HG02870 (cell line): Measurements from ENCODE around the gene GARIN1A.
"Not testable (repeated sequence)": the region's sequence is repeated elsewhere in the genome, so short reads cannot be mapped to it uniquely, and the experiment has no call there.

Experiments used
- ATAC-seq: cut with Tn5 transposase; IDR thresholded peaks from one replicate; pipeline ENCODE4 v1.9.1; 2021; ENCODE audit warnings: mild to moderate bottlenecking, moderate library complexity; ENCODE audit not compliant: unreplicated experiment

GARIN1A gene

DNA sequence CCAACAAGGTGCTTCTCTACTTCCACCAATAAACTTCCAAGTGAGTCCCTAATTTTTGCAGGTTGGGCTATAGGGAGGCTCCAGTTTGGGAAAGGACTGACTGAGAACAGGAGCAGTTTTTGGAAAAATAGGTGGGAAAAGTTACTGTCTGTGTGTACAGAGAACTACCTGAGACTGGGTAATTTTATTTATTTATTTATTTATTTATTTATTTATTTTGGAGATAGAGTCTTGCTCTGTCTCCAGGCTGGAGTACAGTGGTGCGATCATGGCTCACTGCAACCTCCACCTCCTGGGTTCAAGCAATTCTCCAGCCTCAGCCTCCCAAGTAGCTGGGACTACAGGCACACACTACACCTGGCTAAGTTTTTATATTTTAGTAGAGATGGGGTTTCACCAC lies 11.2 kb downstream of the GARIN1A start:
- not testable (repeated sequence) for ATAC-seq

DNA sequence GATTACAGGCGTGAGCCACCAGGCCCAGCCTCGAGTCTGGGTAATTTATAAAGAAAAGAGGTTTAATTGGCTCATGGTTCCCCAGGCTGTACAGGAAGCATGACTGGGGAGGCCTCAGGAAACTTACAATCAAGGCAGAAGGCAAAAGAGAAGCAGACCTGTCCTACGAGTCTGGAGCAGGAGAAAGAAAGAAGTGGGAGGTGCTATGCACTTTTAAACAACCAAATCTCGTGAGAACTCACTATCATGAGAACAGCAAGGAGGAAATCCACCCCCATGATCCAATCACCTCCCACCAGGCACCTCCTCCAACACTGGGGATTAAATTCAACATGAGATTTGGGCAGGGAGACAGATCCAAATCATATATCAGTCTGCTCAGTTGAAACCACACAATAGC lies 11.6 kb downstream of the GARIN1A start:
- ATAC-seq = not testable (repeated sequence)

DNA sequence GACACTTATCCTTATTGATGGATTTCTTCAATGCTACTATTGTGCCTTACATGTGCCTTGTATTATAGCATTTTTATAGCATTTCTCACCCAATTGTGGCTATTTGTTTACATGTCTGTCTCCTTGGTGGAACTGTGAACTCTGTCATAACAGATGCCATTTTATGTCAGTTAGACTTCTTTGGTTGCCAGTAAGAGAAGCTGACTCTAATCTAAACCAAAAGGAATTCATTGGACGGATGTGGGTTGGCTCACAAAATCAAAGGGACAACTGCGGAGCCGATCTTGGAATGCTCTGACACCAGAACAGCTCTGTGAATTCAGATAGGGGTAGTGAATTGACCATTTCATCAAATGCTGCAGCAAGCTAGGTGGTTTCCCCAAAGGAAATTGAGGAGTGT lies 15.0 kb downstream of the GARIN1A start:
- no peak for ATAC-seq

DNA sequence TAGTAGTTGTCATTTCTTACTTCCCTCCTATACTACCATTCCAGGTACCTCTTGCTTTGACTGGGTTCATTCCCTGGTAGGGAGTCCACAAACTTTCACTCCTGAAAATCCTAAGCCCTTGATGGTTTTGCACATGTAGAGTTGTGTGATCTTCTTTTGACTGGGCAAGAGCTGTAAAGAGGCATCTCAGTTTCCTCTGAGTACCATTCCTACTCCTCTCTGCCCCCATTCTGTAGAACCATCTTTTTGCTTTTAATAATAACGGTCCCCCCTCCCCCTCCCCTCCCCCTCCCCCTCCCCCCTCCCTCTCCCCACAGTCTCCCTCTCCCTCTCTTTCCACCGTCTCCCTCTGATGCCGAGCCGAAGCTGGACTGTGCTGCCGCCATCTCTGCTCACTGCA lies 16.4 kb downstream of the GARIN1A start:
- no peak for ATAC-seq

DNA sequence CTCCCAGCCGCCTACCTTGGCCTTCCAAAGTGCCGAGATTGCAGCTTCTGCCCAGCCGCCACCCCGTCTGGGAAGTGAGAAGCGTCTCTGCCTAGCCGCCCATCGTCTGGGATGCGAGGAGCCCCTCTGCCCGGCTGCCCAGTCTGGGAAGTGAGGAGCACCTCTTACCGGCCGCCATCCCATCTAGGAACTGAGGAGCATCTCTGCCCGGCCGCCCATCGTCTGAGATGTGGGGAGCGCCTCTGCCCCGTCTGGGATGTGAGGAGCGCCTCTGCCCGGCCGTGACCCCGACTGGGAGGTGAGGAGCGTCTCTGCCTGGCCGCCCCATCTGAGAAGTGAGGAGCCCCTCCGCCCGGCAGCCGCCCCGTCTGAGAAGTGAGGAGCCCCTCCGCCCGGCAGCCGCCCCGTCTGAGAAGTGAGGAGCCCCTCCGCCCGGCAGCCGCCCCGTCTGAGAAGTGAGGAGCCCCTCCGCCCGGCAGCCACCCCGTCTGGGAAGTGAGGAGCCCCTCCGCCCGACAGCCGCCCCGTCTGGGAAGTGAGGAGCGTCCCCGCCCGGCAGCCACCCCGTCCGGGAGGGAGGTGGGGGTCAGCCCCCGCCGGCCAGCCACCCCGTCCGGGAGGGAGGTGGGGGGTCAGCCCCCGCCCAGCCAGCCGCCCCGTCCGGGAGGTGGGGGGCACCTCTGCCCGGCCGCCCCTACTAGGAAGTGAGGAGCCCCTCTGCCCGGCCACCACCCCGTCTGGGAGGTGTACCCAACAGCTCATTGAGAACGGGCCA lies 17.3 kb downstream of the GARIN1A start:
- ATAC-seq = not testable (repeated sequence)

DNA sequence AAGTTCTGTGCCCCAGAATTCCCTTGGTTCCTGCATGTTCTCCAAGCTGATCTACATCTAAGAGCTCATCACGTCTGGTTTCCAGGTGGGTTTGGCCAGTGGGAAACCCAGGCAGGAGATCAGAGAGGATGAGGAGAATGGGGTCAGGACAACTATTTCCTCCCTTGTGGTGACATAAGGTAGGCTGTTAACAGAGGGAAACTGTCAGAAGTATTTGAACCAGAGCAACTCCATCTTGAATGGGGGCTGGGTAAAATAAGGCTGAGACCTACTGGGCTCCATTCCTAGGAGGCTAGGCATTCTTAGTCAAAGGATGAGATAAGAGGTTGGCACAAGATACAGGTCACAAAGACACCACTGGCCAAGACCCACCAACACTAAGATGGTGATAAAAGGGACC lies 19.1 kb downstream of the GARIN1A start:
- ATAC-seq = no peak

DNA sequence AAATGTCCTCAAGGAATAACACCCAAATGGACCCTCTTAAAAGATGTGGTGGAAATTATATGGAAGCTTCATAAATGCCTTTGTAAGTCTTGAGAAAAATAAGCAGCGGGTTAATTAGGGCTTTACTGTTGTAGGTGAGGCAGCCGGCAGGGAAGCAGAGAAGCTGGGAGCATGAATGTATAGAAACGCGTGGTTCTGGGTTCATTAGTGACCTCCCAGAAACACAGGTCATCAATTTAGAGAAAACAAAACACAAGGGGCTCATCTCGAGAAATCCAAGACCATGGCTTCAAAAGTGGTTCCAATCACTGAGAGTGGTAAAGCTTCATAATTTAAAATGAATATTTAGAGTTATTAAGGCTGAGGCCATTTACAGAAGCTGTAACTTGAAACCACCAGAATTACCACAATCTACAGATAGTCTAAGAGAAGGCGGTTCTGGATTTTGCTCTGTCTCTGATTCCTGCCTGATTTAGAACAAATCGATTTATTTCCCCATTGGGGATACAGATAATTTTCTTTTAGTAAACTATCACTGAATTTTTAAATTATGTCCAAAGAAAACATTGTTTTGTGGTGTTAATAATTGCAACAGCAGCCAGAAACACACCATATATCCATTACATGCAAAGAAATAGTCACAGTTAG lies 20.7 kb downstream of the GARIN1A start:
- no peak for ATAC-seq

DNA sequence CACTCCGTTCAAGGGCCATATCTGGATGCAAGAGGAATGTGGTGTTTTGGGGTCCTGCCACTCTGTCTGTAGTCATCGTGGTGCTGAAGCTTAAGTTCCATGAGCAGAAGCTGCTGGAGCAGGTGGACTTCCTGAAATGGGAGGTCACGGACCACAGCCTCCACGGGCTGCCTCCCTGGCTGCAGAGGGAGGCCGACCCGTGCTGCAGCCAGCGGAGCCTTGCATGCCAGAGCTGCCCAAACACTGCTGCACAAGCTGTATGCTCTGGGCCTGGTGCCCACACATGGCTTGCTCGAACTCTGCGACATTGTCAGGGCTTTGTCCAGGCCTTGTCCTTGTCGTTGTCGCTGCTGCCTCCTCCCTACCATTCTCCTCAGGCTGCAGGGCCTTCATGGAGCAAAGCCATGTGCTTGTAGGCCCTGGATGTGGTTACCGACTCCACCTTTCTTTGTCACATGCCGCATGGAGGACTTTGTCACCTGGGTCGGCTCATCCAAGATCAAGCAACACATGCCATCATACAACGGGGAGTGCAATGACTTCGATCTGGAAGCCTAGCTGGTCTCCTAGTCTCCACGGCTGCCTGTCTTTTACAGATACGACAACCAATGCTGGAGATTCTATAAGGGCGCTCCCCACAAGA lies 21.4 kb downstream of the GARIN1A start:
- ATAC-seq = no peak

DNA sequence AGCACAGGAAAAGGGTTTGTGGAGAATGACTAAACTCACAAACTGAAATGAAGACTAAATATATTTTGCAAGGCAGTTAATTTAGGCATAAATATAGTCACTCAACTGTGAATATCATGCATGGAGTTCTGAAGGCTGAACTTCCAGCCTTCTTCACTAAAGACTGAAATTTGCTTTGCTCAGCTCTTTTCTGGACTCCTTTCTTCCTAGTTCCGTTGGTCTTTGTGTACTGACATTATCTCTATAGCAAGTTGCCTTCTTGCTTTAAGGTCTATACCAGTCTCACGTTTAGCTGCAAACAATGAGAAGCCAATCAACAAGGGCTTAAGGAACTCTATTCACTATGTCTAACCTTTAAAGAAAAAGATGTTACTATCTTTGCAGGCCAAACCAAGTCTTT lies 22.6 kb downstream of the GARIN1A start:
- no peak for ATAC-seq

DNA sequence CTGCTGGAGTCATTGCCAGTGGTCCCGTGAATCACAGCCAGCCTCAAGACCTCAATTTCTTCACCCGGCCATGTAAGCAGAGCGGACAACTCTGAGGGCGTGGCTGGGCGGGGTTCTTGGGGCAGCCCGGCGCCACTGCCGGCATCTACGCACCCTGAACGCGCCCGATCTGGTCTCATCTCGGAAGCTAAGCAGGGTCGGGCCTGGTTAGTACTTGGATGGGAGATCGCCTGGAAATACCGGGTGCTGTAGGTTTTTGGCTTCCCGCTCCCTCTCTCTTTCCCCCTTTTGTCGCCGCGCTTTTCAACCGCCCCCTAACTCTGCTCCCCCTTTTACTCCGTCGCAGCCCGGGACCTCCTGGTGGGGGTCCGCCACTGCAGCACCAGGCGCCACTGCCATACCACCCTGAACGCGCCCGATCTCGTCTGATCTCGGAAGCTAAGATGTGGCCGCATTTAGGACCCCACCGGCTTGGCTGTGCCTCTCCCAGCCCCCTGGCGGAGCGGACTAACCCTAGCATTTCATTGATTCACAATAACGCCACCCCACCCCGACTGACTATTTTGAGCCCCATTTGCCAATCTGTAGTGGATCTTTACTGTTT lies 25.3 kb downstream of the GARIN1A start:
- ATAC-seq = no peak

DNA sequence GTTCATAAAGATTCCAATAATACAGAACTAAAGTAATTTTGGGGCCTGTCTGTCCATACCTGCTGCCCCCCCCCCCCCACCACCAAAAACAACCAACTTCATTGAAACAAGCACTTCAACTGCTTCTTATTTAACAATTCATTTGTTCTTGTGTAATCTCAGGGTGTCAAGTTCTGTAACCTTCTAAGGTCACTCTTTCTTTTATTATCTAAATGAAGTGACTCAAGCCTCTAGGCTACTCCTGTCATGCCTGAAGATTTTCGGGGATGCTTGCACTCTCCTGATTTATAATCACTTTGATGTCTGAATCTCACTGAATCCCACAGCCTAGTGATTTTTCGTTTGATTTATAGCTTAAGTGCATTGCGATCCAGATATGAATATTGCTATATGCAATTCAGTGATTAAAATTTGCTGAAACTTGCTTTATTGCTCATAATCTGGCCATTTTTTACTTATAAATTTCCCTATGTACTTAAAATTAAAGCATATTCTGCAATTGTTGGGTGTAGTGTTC lies 27.2 kb downstream of the GARIN1A start:
- ATAC-seq = no peak

DNA sequence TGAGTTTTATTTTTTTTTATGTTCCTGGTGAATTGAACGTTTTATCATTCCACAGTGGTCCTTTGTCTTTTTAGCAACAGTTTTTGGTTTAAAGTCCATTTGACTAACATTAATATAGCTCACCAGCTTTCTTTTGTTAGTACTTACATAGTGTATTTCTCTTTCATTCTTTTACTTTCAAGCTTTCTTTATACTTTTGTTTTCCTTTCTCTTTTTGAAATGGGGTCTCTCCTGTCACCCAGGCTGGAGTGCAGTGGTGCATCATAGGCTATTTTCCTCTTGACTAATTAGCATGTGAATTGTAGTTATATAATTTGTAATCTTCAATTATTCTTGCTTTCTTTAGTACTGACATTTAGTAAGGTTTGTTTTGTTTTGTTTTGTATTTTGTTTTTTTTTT lies 27.8 kb downstream of the GARIN1A start:
- ATAC-seq = no peak

DNA sequence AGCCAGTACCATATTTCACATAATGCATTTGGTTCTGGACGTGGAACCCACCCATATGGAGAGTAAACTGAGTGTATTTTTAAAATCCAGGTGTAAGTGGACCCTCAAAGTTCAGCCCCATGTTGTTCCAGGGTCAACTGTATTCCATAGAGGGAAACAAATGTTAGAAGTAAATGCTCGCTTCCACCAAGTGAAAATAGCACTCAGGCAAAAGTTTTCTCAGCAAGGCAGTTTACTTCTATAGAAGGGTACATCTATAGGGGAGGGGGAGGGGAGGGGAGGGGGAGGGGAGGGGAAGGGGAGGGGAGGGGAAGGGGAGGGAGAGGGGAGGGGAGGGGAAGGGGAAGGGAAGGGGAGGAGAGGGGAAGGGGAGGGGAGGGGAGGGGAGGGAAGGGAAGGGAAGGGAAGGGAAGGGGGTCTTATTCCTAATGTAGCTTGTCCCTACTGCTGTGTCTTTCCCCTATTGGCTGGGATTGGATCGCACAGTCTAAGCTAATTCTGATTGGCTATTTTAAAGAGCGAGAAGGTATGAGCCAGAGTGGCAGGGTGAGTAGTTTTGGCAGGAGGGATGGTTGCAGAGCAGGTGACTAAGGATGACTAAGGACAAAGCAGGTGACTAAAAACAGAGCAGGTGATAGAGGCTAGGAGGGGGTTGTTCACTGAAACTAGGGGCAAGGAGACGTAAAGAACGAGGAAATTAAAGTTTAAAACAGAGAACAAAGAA lies 29.1 kb downstream of the GARIN1A start:
- no peak for ATAC-seq

DNA sequence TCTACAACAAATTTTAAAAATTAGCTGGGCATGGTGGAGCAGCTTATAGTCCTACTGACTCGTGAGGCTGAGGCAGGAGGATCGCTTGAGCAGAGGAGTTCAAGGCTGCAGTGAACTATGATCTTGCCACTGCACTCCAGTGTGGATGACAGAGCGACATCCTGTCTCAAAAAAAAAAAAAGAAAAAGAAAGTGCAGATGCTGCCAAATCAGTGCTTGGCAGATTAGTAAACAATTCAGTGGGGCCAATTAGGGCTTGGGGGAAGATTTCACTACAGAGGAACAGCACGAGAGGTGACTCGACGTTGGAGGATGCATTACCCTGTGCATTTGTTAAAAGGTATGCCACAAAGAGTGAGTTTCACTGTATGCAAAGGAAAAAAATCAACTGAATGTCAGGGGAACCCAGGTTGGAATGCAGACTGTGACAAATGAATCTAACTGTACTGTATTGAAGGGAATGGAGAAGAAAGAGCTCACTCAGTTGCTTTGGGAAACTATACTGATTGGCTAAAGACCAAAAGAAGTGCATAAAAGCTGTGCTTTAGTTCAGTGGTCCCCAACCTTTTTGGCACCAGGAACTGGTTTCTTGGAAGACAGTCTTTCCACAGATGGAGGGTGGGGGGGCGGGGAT lies 31.6 kb downstream of the GARIN1A start:
- no peak for ATAC-seq

DNA sequence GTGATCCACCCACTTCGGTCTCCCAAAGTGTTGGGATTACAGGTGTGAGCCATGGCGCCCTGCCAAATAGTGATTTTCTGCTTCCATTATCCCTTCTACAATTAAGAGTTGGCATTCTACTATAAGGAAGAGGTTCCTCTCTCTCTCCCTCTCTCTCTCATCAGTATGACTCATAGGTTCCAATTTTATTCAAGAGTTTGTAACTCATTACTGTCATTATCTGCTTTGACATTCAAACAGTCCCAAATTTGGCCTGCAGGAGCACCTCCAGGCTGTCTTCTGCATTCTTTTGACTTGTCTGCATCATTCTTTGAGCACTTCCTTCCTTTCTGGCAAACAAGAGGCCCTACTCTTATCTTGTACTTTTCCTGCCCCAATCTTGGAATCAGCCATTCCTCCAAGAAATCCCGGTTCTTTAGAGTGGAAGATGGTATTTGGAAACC lies 33.8 kb downstream of the GARIN1A start:
- no peak for ATAC-seq

DNA sequence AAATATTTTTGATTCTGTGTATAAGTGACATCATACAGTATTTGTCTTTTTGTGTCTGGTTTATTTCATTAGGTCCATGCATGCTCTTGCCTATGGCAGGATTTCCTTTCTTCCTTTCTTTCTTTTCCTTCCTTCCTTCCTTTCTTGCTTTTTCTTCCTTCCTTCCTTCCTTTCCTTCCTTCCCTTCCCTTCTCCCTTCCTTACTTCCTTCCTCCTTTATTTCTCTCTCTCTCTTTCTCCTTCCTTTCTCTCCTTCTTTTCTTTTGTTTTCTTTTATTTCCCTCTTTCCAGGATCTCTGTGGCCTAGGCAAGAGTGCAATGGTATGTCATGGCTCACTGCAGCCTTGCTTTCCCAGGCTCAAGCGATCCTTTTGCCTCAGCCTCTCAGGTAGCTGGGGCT lies 35.7 kb downstream of the GARIN1A start:
- ATAC-seq = no peak

DNA sequence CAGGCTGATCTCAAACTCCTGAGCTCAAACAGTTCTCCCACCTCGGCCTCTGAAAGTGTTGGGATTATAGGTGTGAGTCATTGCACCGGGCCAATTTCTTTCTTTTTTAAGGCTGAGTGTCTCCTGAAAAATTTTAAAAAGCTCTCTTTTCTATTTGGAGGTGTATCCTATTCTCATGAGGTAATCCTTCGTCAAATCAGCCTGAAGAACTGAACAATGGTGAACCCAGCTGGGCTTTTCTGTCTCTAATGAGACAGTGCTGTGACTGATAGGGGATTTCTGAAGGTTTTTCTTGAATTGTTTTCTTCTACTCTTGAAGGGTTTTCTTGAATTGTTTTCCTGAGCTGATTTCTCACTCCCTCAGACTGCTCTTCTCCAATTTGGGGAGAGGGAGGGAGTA lies 36.1 kb downstream of the GARIN1A start:
- no peak for ATAC-seq

DNA sequence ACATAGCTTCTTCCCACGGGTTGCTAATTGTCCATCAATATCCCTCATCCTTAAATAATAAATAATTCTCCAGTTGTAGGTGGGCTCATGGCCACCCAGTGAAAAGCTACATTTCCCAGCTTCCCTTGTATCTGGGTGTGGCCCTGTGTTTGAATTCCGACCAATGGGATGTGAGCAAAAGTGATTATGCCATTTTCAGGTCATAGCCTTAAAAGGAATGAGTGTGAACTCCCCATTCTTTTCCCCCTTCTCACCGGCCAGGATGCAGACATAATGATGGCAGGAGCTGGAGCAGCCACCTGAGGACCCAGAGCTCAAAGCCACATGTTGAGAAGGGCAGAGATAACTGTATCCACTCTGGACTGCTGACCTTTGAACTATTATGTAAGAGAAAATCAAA lies 36.7 kb downstream of the GARIN1A start:
- ATAC-seq = no peak

DNA sequence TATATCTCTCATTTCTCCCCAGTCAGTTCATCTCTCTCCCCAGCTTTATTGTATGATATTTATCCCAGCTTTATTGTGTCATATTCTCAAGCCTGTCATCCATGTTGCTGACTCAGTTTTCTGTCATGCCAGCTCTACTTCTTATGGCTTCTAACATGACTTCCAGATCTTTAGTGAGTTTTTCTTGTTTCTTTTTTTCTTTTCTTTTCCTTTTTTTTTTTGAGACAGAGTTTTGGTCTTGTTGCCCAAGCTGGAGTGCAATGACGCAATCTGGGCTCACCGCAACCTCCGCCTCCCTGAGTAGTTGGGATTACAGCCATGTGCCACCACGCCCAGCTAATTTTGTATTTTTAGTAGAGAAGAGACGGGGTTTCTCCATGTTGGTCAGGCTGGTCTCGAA lies 38.4 kb downstream of the GARIN1A start:
- no peak for ATAC-seq

DNA sequence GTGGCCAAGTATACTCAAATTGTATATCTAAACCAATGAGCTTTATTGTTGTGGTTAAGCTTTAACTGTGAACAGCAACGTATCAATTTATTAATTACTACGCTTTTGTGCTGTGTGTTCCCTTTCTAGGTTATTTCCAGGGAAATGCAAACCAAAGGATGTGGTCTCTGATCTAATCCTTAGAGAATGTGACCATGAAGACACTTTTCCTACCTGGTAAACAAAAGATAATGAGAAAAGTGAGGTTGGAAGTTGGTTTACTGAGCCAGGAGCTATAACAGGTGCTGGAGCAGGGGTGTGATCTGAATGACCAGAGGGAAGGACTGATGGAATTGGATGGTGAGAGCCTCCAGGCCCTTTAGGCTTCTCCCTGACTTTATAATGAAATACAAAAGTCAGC lies 41.7 kb downstream of the GARIN1A start:
- ATAC-seq = no peak
